HepG2 (cell line): ENCODE data around the gene RAC3. TPM values are rescaled to one million over a fixed set of nuclear protein-coding genes. Genes with fewer than 3 reads are reported as not detected.
A peak's percentile ranks its signal among the peaks of the same experiment; 100 is the strongest.

ENCODE experiments used
- ATAC-seq: fragments of 200-7000 bp; cut with Tn5 transposase; 3 replicates; pipeline ENCODE4 v1.9.1; 2020; ENCODE audit warnings: mild to moderate bottlenecking, moderate library complexity
- BruUV-seq: library from RNA; stranded (reverse); fragments of 400-500 nt; replicated peaks from 2 replicates; lab custom pipeline; 2021; lab: Mats Ljungman, UMichigan
- CTCF ChIA-PET: fragments of 300-600 bp; formaldehyde crosslinking; extraction: SDS; loops from one replicate; lab custom pipeline; 2021; ENCODE audit warnings: low total read pairs, inconsistent platforms, low intra/inter-chr PET ratio; lab: Yijun Ruan, JAX
- POLR2A ChIA-PET: fragments of 350-600 bp; sonication (Branson Sonifier 250); formaldehyde crosslinking; loops from one replicate; lab custom pipeline; 2020; ENCODE audit warnings: antibody characterized with exemption, inconsistent platforms; lab: Yijun Ruan, JAX
- DNase-seq: peaks from one replicate; pipeline ENCODE4 v3.0.0-alpha.2; 2015; ENCODE audit warnings: low spot score
- FAIRE-seq: peaks from 3 replicates; lab custom pipeline; 2011; peaks lifted over from hg19 to GRCh38; lab: Jason Lieb, UNC
- H2AFZ ChIP-seq: one replicate; pipeline ENCODE4 v1.6.1; 2011; ENCODE audit warnings: low read length, inconsistent platforms
- H3K27ac ChIP-seq: fragments of 300-600 bp; 3 replicates; pipeline ENCODE4 v1.8.0; 2011; ENCODE audit warnings: mixed run types, mild to moderate bottlenecking, mixed read lengths, low read length, inconsistent platforms; ENCODE audit not compliant: insufficient read depth; ENCODE audit errors: extremely low read length
- H3K27me3 ChIP-seq, 2 experiments: fragments of 200-600 bp in 1 of 2; 2 replicates in 1 of 2; 3 replicates in 1 of 2; pipeline versions ENCODE4 v1.6.0 to v1.8.0; 2011; ENCODE audit warnings: low read length in 2 of 2, mild to moderate bottlenecking in 2 of 2, moderate library complexity in 2 of 2, inconsistent platforms in 1 of 2; ENCODE audit not compliant: insufficient read depth in 2 of 2, control insufficient read depth in 1 of 2
- H3K36me3 ChIP-seq, 2 experiments: fragments of 200-600 bp in 1 of 2; replicated peaks in 1 of 2; 2 replicates in 1 of 2; 3 replicates in 1 of 2; pipeline versions ENCODE4 v1.5.1 to v1.8.0; 2011; ENCODE audit warnings: low read length in 2 of 2, inconsistent platforms in 1 of 2; ENCODE audit not compliant: insufficient read depth in 2 of 2, control insufficient read depth in 1 of 2
- H3K4me1 ChIP-seq: 2 replicates; pipeline ENCODE4 v1.5.1; 2012; ENCODE audit warnings: low read length, inconsistent platforms; ENCODE audit not compliant: insufficient read depth
- H3K4me2 ChIP-seq: 2 replicates; pipeline ENCODE4 v1.6.0; 2011; ENCODE audit warnings: low read depth, low read length, inconsistent platforms
- H3K4me3 ChIP-seq, 3 experiments: fragments of 200-600 bp in 1 of 3; sonication (generic), shearing (Covaris generic) in 1 of 3; replicated peaks in 1 of 3; 2 replicates each; pipeline ENCODE4 v1.5.1; 2011 to 2016; ENCODE audit warnings: low read length in 3 of 3, inconsistent platforms in 2 of 3, low read depth in 2 of 3, mild to moderate bottlenecking in 2 of 3, control low read depth in 1 of 3, mixed read lengths in 1 of 3; ENCODE audit not compliant: insufficient read depth in 1 of 3
- H3K79me2 ChIP-seq: one replicate; pipeline ENCODE4 v1.6.1; 2011; ENCODE audit warnings: low read length, inconsistent platforms; ENCODE audit not compliant: insufficient read depth
- H3K9ac ChIP-seq: 2 replicates; pipeline ENCODE4 v1.6.0; 2011; ENCODE audit warnings: mild to moderate bottlenecking, low read depth, low read length, inconsistent platforms; ENCODE audit not compliant: insufficient read depth
- H3K9me3 ChIP-seq: 2 replicates; pipeline ENCODE4 v1.5.1; 2012; ENCODE audit warnings: mild to moderate bottlenecking, low read length
- H4K20me1 ChIP-seq: 2 replicates; pipeline ENCODE4 v1.6.0; 2011; ENCODE audit warnings: inconsistent platforms, mild to moderate bottlenecking, low read length, moderate library complexity; ENCODE audit not compliant: insufficient read depth
- AGO2 ChIP-seq: fragments of 200-400 bp; formaldehyde crosslinking; optimal IDR thresholded peaks from 2 replicates; pipeline ENCODE3; 2017; ENCODE audit warnings: mild to moderate bottlenecking, low read depth, low read length, moderate library complexity
- CAMTA2 ChIP-seq: sonication (generic); formaldehyde crosslinking; IDR thresholded peaks from 2 replicates; pipeline ENCODE4 v1.4.0; 2020; ENCODE audit warnings: mild to moderate bottlenecking, missing genetic modification reagents, borderline replicate concordance
- CBX2 ChIP-seq, 2 experiments: fragments of 200-600 bp in 1 of 2; sonication (generic); formaldehyde crosslinking in 1 of 2; IDR thresholded peaks; 2 replicates each; pipeline versions ENCODE4 v1.7.0 to v1.8.1; 2018 to 2022; ENCODE audit warnings: low read depth in 2 of 2, low read length in 1 of 2, mild to moderate bottlenecking in 1 of 2, missing genetic modification reagents in 1 of 2
- GABPB1 ChIP-seq: IDR thresholded peaks from 2 replicates; pipeline ENCODE4 v1.6.1; 2016; ENCODE audit warnings: mild to moderate bottlenecking, missing genetic modification reagents, moderate library complexity, missing compliant biosample characterization
- HNRNPH1 ChIP-seq: fragments of 200-400 bp; formaldehyde crosslinking; optimal IDR thresholded peaks from 2 replicates; pipeline ENCODE3; 2017; ENCODE audit warnings: mild to moderate bottlenecking, low read depth, low read length
- KAT8 ChIP-seq: IDR thresholded peaks from 2 replicates; pipeline ENCODE4 v1.6.1; 2016; ENCODE audit warnings: missing genetic modification reagents, missing compliant biosample characterization
- MZF1 ChIP-seq: sonication (generic); formaldehyde crosslinking; IDR thresholded peaks from 2 replicates; pipeline ENCODE4 v1.8.1; 2023; ENCODE audit warnings: mild to moderate bottlenecking, missing genetic modification reagents, borderline replicate concordance
- NONO ChIP-seq, 2 experiments: fragments of 450-650 bp in 1 of 2; sonication (generic) in 1 of 2; formaldehyde crosslinking in 1 of 2; IDR thresholded peaks in 1 of 2; conservative IDR thresholded peaks in 1 of 2; 2 replicates each; pipeline versions ENCODE4 v1.6.1 to v1.8.0; 2017 to 2022; ENCODE audit warnings: mild to moderate bottlenecking in 1 of 2, missing genetic modification reagents in 1 of 2, moderate library complexity in 1 of 2
- PCBP1 ChIP-seq: fragments of 200-400 bp; formaldehyde crosslinking; IDR thresholded peaks from 2 replicates; pipeline ENCODE4 v1.6.1; 2017; ENCODE audit warnings: mild to moderate bottlenecking, low read depth, low read length, borderline replicate concordance
- RBFOX2 ChIP-seq: fragments of 200-400 bp; formaldehyde crosslinking; IDR thresholded peaks from 2 replicates; pipeline ENCODE4 v1.6.1; 2017; ENCODE audit warnings: low read depth, mild to moderate bottlenecking, low read length
- TAF15 ChIP-seq: fragments of 200-400 bp; formaldehyde crosslinking; IDR thresholded peaks from one replicate; pipeline ENCODE4 v1.6.1; 2018; ENCODE audit warnings: mild to moderate bottlenecking, low read depth, low read length; ENCODE audit not compliant: poor library complexity, severe bottlenecking
- ZFP91 ChIP-seq: sonication (generic); formaldehyde crosslinking; IDR thresholded peaks from 2 replicates; pipeline ENCODE4 v1.9.0; 2022; ENCODE audit warnings: missing genetic modification reagents, mild to moderate bottlenecking, borderline replicate concordance
- WGBS: methylation state at CpG from one replicate; pipeline ENCODE4 v1.1.6; 2017; ENCODE audit warnings: low lambda C conversion rate; 5-methylcytosine and 5-hydroxymethylcytosine counted together
- in situ Hi-C: cut with HindIII; loops from 2 replicates; pipeline ENCODE4 v1.10.0; 2017; ENCODE audit warnings: low pct_unique_long_range_greater_than_20kb; ENCODE audit not compliant: extremely low pct_ligation_motif_present
- intact Hi-C: fragments of 100-400 bp; cut with micrococcal nuclease; formaldehyde crosslinking; loops from one replicate; pipeline ENCODE4 v1.10.0; 2022; ENCODE audit not compliant: unreplicated experiment
- polyA plus RNA-seq, 8 experiments: library from polyadenylated mRNA; depleted of rRNA in 3 of 8; stranded (reverse) in 7 of 8; unstranded in 1 of 8; fragments of >200 nt; fragmentation: Illumina TruSeq in 4 of 8; extraction: Trizol in 4 of 8; gene quantifications; 2 replicates each; pipeline versions ENCODE4 v1.2.1 to v1.2.3, GENCODE V29; 2011 to 2016; ENCODE audit warnings: low read depth in 4 of 8, missing spikeins in 1 of 8, mixed read lengths in 1 of 8; ENCODE audit not compliant: insufficient read depth in 1 of 8
- total RNA-seq, 5 experiments: library from RNA; depleted of rRNA; stranded (reverse); fragments of >200 nt; fragmentation: Illumina TruSeq; extraction: Trizol; gene quantifications; 2 replicates each; pipeline ENCODE4 v1.2.3, GENCODE V29; 2016; ENCODE audit warnings: low read depth in 1 of 5
- TF ChIP-seq, protein P1 (sequence below): sonication (generic); formaldehyde crosslinking; IDR thresholded peaks from 2 replicates; pipeline ENCODE4 v1.5.1; 2020; ENCODE audit warnings: missing genetic modification reagents, mild to moderate bottlenecking, borderline replicate concordance
- TF ChIP-seq, protein P2 (sequence below): sonication (generic); formaldehyde crosslinking; IDR thresholded peaks from 2 replicates; pipeline ENCODE4 v1.4.0; 2020; ENCODE audit warnings: missing genetic modification reagents, borderline replicate concordance

The RAC3 gene
- total and polyA plus RNA-seq, 2 of the 13 experiments (the other 11 are each of a cell fraction or from before 2014, with no cell fraction given) = 10.5 to 21.3 TPM

- no peak for ATAC-seq
- CTCF ChIA-PET = interaction anchor here (0.6 to 6.8 kb wide), 2 partner anchors 57 to 1356 kb away, joined by 3 to 181 read pairs; partner anchors contain the start of gene NOTUM
- TF ChIP-seq NONO (IDR thresholded peaks at IDR 0.05) (no peak), NONO (CRISPR knock-in tag; conservative IDR thresholded peaks at IDR 0.05) (peak; percentile 29; the same call in 1 of the 2 replicates), CBX2 (IDR thresholded peaks at IDR 0.05; ENCODE audit: low read depth, low read length) (no peak), CBX2 (CRISPR knock-in tag; IDR thresholded peaks at IDR 0.05; ENCODE audit: low read depth) (no peak), HNRNPH1 (peak; percentile 23), RBFOX2 (peak; percentile 79), ZFP91 (0 out of 2 replicates have a peak, but pooled peaks have one; percentile 32), MZF1 (CRISPR knock-in tag) (no peak), GABPB1 (CRISPR knock-in tag) (peak; percentile 10; the same call in 1 of the 2 replicates), TAF15 (peak; percentile 28), CAMTA2 (CRISPR knock-in tag) (no peak), KAT8 (CRISPR knock-in tag) (no peak), PCBP1 (peak; percentile 71; the same call in 1 of the 2 replicates), AGO2 (peak; percentile 94)
- TF ChIP-seq, protein P1, sequence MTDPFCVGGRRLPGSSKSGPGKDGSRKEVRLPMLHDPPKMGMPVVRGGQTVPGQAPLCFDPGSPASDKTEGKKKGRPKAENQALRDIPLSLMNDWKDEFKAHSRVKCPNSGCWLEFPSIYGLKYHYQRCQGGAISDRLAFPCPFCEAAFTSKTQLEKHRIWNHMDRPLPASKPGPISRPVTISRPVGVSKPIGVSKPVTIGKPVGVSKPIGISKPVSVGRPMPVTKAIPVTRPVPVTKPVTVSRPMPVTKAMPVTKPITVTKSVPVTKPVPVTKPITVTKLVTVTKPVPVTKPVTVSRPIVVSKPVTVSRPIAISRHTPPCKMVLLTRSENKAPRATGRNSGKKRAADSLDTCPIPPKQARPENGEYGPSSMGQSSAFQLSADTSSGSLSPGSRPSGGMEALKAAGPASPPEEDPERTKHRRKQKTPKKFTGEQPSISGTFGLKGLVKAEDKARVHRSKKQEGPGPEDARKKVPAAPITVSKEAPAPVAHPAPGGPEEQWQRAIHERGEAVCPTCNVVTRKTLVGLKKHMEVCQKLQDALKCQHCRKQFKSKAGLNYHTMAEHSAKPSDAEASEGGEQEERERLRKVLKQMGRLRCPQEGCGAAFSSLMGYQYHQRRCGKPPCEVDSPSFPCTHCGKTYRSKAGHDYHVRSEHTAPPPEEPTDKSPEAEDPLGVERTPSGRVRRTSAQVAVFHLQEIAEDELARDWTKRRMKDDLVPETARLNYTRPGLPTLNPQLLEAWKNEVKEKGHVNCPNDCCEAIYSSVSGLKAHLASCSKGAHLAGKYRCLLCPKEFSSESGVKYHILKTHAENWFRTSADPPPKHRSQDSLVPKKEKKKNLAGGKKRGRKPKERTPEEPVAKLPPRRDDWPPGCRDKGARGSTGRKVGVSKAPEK = 0 out of 2 replicates have a peak, but pooled peaks have one; percentile 28
- TF ChIP-seq, protein P2, sequence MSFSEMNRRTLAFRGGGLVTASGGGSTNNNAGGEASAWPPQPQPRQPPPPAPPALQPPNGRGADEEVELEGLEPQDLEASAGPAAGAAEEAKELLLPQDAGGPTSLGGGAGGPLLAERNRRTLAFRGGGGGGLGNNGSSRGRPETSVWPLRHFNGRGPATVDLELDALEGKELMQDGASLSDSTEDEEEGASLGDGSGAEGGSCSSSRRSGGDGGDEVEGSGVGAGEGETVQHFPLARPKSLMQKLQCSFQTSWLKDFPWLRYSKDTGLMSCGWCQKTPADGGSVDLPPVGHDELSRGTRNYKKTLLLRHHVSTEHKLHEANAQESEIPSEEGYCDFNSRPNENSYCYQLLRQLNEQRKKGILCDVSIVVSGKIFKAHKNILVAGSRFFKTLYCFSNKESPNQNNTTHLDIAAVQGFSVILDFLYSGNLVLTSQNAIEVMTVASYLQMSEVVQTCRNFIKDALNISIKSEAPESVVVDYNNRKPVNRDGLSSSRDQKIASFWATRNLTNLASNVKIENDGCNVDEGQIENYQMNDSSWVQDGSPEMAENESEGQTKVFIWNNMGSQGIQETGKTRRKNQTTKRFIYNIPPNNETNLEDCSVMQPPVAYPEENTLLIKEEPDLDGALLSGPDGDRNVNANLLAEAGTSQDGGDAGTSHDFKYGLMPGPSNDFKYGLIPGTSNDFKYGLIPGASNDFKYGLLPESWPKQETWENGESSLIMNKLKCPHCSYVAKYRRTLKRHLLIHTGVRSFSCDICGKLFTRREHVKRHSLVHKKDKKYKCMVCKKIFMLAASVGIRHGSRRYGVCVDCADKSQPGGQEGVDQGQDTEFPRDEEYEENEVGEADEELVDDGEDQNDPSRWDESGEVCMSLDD (CRISPR knock-in tag) = no peak
Observed at GRCh38 chr17:82016875-82017459, 14.5 kb upstream of the RAC3 start.

More at GRCh38 chr17:82016875-82017459, 14.5 kb upstream of the RAC3 start:
- H4K20me1 ChIP-seq = no peaks in the 10 kb centered on the region; the same call in 1 of the 2 replicates
- no peak for DNase-seq
- intact Hi-C loops = no loop called here
- H3K9me3 ChIP-seq = no peaks in the 10 kb centered on the region
- peaks cover 20% of the 10 kb centered on the region for H3K79me2 ChIP-seq
- H2AFZ ChIP-seq = no peak overlapping the region
- H3K36me3 ChIP-seq = peaks cover 18 to 24% of the 10 kb centered on the region in 2 experiments
- no peaks in the 10 kb centered on the region; a peak in 1 of 5 replicates for H3K27me3 ChIP-seq
- no peak overlapping the region for H3K9ac ChIP-seq
- 96% methylated on average over 22 of the region's 24 CpGs for WGBS
- in situ Hi-C loops = no loop called here
- H3K27ac ChIP-seq = peak overlapping the region; percentile 68
- BruUV-seq = no TSS peak
- FAIRE-seq = no peak
- POLR2A ChIA-PET = interaction anchor here (1.1 to 14.1 kb wide), 8 partner anchors 19 to 77 kb away, joined by 3 to 470 read pairs (median 7); partner anchors contain the start of genes DCXR and NOTUM
- H3K4me2 ChIP-seq = no peak overlapping the region
- H3K4me3 ChIP-seq = no peak overlapping the region
- peaks cover 99% of the 10 kb centered on the region for H3K4me1 ChIP-seq
